Panc1 (cell line): ENCODE data around the gene AGRN. TPM values are rescaled to one million over a fixed set of nuclear protein-coding genes. Genes with fewer than 3 reads are reported as not detected.

ENCODE experiments used
- ATAC-seq: fragments of 200-7000 bp; cut with Tn5 transposase; 2 replicates; pipeline ENCODE4 v1.9.1; 2020; ENCODE audit warnings: mild to moderate bottlenecking, moderate library complexity
- BruUV-seq: library from RNA; stranded (reverse); fragments of 400-500 nt; replicated peaks from 2 replicates; lab custom pipeline; 2021; lab: Mats Ljungman, UMichigan
- CTCF ChIA-PET: fragments of 300-600 bp; sonication (Branson Sonifier 250); formaldehyde crosslinking; loops from one replicate; lab custom pipeline; 2022; ENCODE audit warnings: antibody characterized with exemption; lab: Charles Lee
- POLR2A ChIA-PET: fragments of 300-600 bp; sonication (Branson Sonifier 250); formaldehyde crosslinking; loops from one replicate; lab custom pipeline; 2022; ENCODE audit warnings: antibody characterized with exemption; lab: Charles Lee
- DNase-seq: peaks from one replicate; pipeline ENCODE4 v3.0.0-alpha.2; 2010; ENCODE audit warnings: low read depth, low spot score
- H3K27ac ChIP-seq: 2 replicates; pipeline ENCODE4 v1.5.1; 2011; ENCODE audit warnings: mild to moderate bottlenecking, low read length, inconsistent platforms
- H3K27me3 ChIP-seq: fragments of 200-500 bp; sonication (Bioruptor generic); 2 replicates; pipeline ENCODE4 v1.6.0; 2014; ENCODE audit warnings: low read length, inconsistent platforms; ENCODE audit not compliant: control insufficient read depth, insufficient read depth
- H3K36me3 ChIP-seq: fragments of 200-500 bp; sonication (Bioruptor generic); 2 replicates; pipeline ENCODE4 v1.5.1; 2014; ENCODE audit warnings: inconsistent platforms, mild to moderate bottlenecking, low read length, moderate library complexity; ENCODE audit not compliant: control insufficient read depth, insufficient read depth
- H3K4me1 ChIP-seq: 2 replicates; pipeline ENCODE4 v1.5.1; 2011; ENCODE audit warnings: inconsistent platforms, mild to moderate bottlenecking, low read length, moderate library complexity; ENCODE audit not compliant: control insufficient read depth, insufficient read depth
- H3K4me3 ChIP-seq, 2 experiments: 2 replicates each; pipeline ENCODE4 v1.5.1; 2011 to 2012; ENCODE audit warnings: low read depth in 2 of 2, low read length in 2 of 2, mild to moderate bottlenecking in 2 of 2, inconsistent platforms in 1 of 2, moderate library complexity in 1 of 2
- H3K9me3 ChIP-seq: fragments of 200-500 bp; sonication (Bioruptor generic); 2 replicates; pipeline ENCODE4 v1.5.1; 2014; ENCODE audit warnings: low read depth, mild to moderate bottlenecking, inconsistent platforms, low read length, moderate library complexity; ENCODE audit not compliant: control insufficient read depth, insufficient read depth
- SIN3A ChIP-seq: IDR thresholded peaks from 2 replicates; pipeline ENCODE4 v1.6.1; 2012; ENCODE audit warnings: low read depth, mild to moderate bottlenecking, low read length, moderate library complexity, borderline replicate concordance; ENCODE audit not compliant: insufficient read depth
- in situ Hi-C: cut with HindIII; loops from 2 replicates; pipeline ENCODE4 v1.10.0; 2016; ENCODE audit warnings: low sequenced_read_pairs, low pct_unique_long_range_greater_than_20kb
- intact Hi-C: fragments of 100-400 bp; cut with micrococcal nuclease; formaldehyde crosslinking; loops from one replicate; pipeline ENCODE4 v1.10.0; 2022; ENCODE audit not compliant: unreplicated experiment
- total RNA-seq: library from RNA; stranded (reverse); gene quantifications from one replicate; pipeline ENCODE4 v1.2.1, GENCODE V29; 2021; ENCODE audit not compliant: unreplicated experiment
- TF ChIP-seq, protein P1 (sequence below): fragments of 450-650 bp; IDR thresholded peaks from 2 replicates; pipeline ENCODE4 v1.5.1; 2017; ENCODE audit warnings: mild to moderate bottlenecking
- TF ChIP-seq, protein P2 (sequence below), 2 experiments: IDR thresholded peaks; 2 replicates each; pipeline ENCODE4 v1.6.1; 2011 to 2012; ENCODE audit warnings: low read depth in 2 of 2, control low read depth in 1 of 2, low read length in 1 of 2, mild to moderate bottlenecking in 1 of 2, moderate library complexity in 1 of 2; ENCODE audit not compliant: insufficient read depth in 1 of 2

Gene AGRN
- total RNA-seq, 1 experiment from 2014 or later: 153 TPM

DNA sequence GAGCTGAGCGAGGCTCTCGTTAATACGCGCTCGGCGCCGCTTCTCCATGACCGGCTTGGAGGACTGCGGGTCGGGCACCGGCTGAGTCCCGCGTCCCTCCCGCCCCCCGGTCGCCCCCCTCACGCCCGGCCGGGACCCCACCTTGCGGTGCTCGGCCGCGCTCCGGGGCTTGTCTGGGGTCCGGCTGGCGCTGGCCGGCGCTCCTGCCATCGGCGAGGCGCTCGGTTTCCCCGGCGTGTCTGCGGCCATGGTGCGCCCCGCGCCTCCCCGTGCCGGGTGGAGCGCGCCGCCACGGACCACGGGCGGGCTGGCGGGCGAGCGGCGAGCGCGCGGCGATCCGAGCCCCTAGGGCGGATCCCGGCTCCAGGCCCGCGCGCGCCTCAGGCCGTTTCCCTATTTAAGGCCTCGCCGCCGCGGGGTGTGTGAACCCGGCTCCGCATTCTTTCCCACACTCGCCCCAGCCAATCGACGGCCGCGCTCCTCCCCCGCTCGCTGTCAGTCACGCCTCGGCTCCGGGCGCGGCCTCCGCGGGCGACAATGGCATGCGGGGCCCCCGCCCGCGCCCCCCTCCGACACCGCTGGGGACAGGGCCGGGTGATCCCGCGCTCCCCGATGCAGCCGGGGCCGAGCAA, 20.1 kb upstream of the AGRN start, which contains the start of gene HES4:
Gene HES4, minus strand, starts transcription at position 373 of the 632 bp plus-strand sequence. Its CDS starts 124 bp downstream, at position 249.
- intact Hi-C loops (no loop called here), in situ Hi-C loops (no loop called here)
- TSS peak; percentile 94 for BruUV-seq
- Histone ChIP-seq H3K4me1 (peaks cover 29% of the 10 kb centered on the region), H3K36me3 (no peaks in the 10 kb centered on the region; the same call in 1 of the 2 replicates), H3K27me3 (no peaks in the 10 kb centered on the region), H3K9me3 (no peaks in the 10 kb centered on the region), H3K4me3 (peak within 1 kb of the TSS; percentile 56 to 69), H3K27ac (peak within 1 kb of the TSS; percentile 80)
- no peak for DNase-seq
- TF ChIP-seq, protein P1, sequence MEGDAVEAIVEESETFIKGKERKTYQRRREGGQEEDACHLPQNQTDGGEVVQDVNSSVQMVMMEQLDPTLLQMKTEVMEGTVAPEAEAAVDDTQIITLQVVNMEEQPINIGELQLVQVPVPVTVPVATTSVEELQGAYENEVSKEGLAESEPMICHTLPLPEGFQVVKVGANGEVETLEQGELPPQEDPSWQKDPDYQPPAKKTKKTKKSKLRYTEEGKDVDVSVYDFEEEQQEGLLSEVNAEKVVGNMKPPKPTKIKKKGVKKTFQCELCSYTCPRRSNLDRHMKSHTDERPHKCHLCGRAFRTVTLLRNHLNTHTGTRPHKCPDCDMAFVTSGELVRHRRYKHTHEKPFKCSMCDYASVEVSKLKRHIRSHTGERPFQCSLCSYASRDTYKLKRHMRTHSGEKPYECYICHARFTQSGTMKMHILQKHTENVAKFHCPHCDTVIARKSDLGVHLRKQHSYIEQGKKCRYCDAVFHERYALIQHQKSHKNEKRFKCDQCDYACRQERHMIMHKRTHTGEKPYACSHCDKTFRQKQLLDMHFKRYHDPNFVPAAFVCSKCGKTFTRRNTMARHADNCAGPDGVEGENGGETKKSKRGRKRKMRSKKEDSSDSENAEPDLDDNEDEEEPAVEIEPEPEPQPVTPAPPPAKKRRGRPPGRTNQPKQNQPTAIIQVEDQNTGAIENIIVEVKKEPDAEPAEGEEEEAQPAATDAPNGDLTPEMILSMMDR: no peak
- peak; percentile 73 for ATAC-seq
- POLR2A ChIA-PET: no interaction called here
- CTCF ChIA-PET: interaction anchor here (1.0 kb wide), 1 partner anchor 15 kb away, joined by 3 read pairs; no protein-coding TSS in a partner anchor

DNA sequence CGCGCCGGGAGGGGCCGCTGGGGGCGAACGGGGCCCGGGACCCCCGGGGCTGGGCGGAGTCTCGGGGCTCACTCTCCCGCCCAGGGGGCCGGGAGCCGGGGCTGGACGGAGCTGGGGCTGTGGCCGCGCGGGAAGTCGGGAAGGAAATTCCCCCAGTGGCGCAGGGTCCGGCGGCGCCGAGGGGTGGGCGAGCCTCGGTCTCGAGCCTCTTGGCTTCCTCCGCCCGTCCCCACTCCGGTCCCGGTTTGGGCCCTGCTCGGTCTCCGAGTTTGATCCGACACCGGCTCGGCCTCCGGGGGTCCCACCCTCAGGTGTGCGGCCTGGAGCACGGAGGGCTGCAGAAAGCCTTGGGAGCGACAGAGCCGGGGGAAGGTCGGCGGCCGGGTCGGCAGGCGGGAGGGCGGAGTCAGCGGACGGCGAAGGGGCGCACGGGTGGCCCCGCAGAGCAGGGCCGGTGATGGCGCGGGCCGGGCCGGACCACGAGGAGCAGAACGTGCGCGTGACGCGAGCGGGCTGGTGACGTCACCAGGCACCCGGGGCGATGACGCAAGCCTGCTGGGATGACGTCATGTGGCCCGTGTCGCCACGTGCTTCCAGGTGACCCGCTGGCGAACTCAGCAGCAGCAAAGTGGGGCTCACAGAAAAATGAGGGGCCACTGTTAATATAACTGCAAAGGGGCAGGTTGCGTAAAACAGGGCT, 19.4 kb upstream of the AGRN start:
- H3K36me3 ChIP-seq: no peaks in the 10 kb centered on the region; the same call in 1 of the 2 replicates
- peaks cover 36% of the 10 kb centered on the region for H3K4me1 ChIP-seq
- H3K9me3 ChIP-seq: no peaks in the 10 kb centered on the region
- ATAC-seq (peak; percentile 75), DNase-seq (no peak)
- BruUV-seq: no TSS peak
- in situ Hi-C loops (no loop called here), intact Hi-C loops (no loop called here)
- peak overlapping the region; percentile 80 for H3K27ac ChIP-seq
- TF ChIP-seq, protein P1: no peak
- TF ChIP-seq, protein P2, sequence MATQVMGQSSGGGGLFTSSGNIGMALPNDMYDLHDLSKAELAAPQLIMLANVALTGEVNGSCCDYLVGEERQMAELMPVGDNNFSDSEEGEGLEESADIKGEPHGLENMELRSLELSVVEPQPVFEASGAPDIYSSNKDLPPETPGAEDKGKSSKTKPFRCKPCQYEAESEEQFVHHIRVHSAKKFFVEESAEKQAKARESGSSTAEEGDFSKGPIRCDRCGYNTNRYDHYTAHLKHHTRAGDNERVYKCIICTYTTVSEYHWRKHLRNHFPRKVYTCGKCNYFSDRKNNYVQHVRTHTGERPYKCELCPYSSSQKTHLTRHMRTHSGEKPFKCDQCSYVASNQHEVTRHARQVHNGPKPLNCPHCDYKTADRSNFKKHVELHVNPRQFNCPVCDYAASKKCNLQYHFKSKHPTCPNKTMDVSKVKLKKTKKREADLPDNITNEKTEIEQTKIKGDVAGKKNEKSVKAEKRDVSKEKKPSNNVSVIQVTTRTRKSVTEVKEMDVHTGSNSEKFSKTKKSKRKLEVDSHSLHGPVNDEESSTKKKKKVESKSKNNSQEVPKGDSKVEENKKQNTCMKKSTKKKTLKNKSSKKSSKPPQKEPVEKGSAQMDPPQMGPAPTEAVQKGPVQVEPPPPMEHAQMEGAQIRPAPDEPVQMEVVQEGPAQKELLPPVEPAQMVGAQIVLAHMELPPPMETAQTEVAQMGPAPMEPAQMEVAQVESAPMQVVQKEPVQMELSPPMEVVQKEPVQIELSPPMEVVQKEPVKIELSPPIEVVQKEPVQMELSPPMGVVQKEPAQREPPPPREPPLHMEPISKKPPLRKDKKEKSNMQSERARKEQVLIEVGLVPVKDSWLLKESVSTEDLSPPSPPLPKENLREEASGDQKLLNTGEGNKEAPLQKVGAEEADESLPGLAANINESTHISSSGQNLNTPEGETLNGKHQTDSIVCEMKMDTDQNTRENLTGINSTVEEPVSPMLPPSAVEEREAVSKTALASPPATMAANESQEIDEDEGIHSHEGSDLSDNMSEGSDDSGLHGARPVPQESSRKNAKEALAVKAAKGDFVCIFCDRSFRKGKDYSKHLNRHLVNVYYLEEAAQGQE (IDR thresholded peaks at IDR 0.05; ENCODE audit: insufficient read depth in 1 of 2, low read depth in 2 of 2, low read length in 1 of 2): no peak; a peak in 1 of 4 replicates
- 0 out of 2 replicates have a peak, but pooled peaks have one; percentile 41 for TF ChIP-seq SIN3A
- ChIA-PET POLR2A (interaction anchor here (0.8 kb wide), 1 partner anchor 13 kb away, joined by 8 read pairs; the partner anchor contains the start of gene ISG15), CTCF (interaction anchor here (0.7 to 1.0 kb wide), 2 partner anchors 14 to 16 kb away, joined by 3 to 4 read pairs; no protein-coding TSS in a partner anchor)
- H3K27me3 ChIP-seq: no peaks in the 10 kb centered on the region
- H3K4me3 ChIP-seq: peak overlapping the region; percentile 56 to 65
